GM12878 (cell line): ENCODE measurements around the gene NPSR1. TPM values are rescaled to one million over a fixed set of nuclear protein-coding genes. Genes with fewer than 3 reads are reported as not detected.
"Not testable (repeated sequence)": the region's sequence is repeated elsewhere in the genome, so short reads cannot be mapped to it uniquely, and the experiment has no call there.

Experiments
- ATAC-seq: fragments of 200-7000 bp; cut with Tn5 transposase; 3 replicates; pipeline ENCODE4 v1.9.1; 2020; ENCODE audit warnings: mild to moderate bottlenecking, moderate library complexity
- BruUV-seq: library from RNA; stranded (reverse); fragments of 400-500 nt; replicated peaks from 2 replicates; lab custom pipeline; 2021; lab: Mats Ljungman, UMichigan
- CTCF ChIA-PET: fragments of 300-600 bp; sonication (Branson Sonifier 250); formaldehyde crosslinking; extraction: SDS; loops from one replicate; lab custom pipeline; 2021; ENCODE audit warnings: inconsistent platforms; lab: Yijun Ruan, JAX
- POLR2A ChIA-PET: fragments of 350-600 bp; formaldehyde crosslinking; extraction: SDS; loops from one replicate; lab custom pipeline; 2021; ENCODE audit warnings: inconsistent platforms; lab: Charles Lee
- RAD21 ChIA-PET: fragments of 300-600 bp; sonication (Branson Sonifier 250); formaldehyde crosslinking; loops from one replicate; lab custom pipeline; 2023; ENCODE audit warnings: antibody characterized with exemption; ENCODE audit not compliant: unreplicated experiment; lab: Charles Lee
- SMC1A ChIA-PET: fragments of 300-600 bp; sonication (Branson Sonifier 250); formaldehyde crosslinking; loops from one replicate; lab custom pipeline; 2023; ENCODE audit not compliant: unreplicated experiment, uncharacterized antibody; lab: Charles Lee
- DNase-seq: peaks from one replicate; pipeline ENCODE4 v3.0.0-alpha.2; 2011; ENCODE audit warnings: low read depth, low spot score
- FAIRE-seq: peaks from 3 replicates; lab custom pipeline; 2011; peaks lifted over from hg19 to GRCh38; lab: Jason Lieb, UNC
- H2AFZ ChIP-seq: 2 replicates; pipeline ENCODE4 v1.6.0; 2011; ENCODE audit warnings: low read depth, low read length, control low read depth; ENCODE audit not compliant: control insufficient read depth
- H3K27ac ChIP-seq: 2 replicates; pipeline ENCODE4 v1.5.1; 2011; ENCODE audit warnings: control low read depth; ENCODE audit not compliant: control insufficient read depth, insufficient read depth
- H3K27me3 ChIP-seq, 2 experiments: replicated peaks in 1 of 2; 2 replicates each; pipeline versions ENCODE4 v1.6.0 to v1.6.1; 2011; ENCODE audit warnings: low read length in 1 of 2; ENCODE audit not compliant: control insufficient read depth in 2 of 2, insufficient read depth in 2 of 2
- H3K36me3 ChIP-seq, 2 experiments: 2 replicates each; pipeline ENCODE4 v1.5.1; 2011; ENCODE audit warnings: low read length in 1 of 2; ENCODE audit not compliant: control insufficient read depth in 2 of 2, insufficient read depth in 2 of 2
- H3K4me1 ChIP-seq: 2 replicates; pipeline ENCODE4 v1.6.1; 2011; ENCODE audit warnings: mild to moderate bottlenecking, low read length, moderate library complexity, mixed read lengths; ENCODE audit not compliant: control insufficient read depth, insufficient read depth
- H3K4me2 ChIP-seq: 2 replicates; pipeline ENCODE4 v1.6.0; 2011; ENCODE audit warnings: control low read depth; ENCODE audit not compliant: control insufficient read depth, insufficient read depth
- H3K4me3 ChIP-seq: fragments of 200-600 bp; sonication (generic); 2 replicates; pipeline ENCODE4 v1.5.1; 2016
- H3K79me2 ChIP-seq: 2 replicates; pipeline ENCODE4 v1.6.0; 2011; ENCODE audit warnings: low read length; ENCODE audit not compliant: control insufficient read depth, insufficient read depth
- H3K9ac ChIP-seq: 2 replicates; pipeline ENCODE4 v1.8.0; 2011; ENCODE audit warnings: low read length, control low read depth, mixed read lengths; ENCODE audit not compliant: control insufficient read depth, insufficient read depth
- H3K9me3 ChIP-seq: replicated peaks from 3 replicates; pipeline ENCODE4 v1.5.1; 2011; ENCODE audit warnings: mild to moderate bottlenecking, low read length; ENCODE audit not compliant: control insufficient read depth, insufficient read depth
- H4K20me1 ChIP-seq: 2 replicates; pipeline ENCODE4 v1.6.0; 2011; ENCODE audit not compliant: control insufficient read depth, insufficient read depth
- GABPA ChIP-seq: IDR thresholded peaks from 2 replicates; pipeline ENCODE4 v1.6.1; 2014; ENCODE audit warnings: antibody characterized with exemption, low read depth, mild to moderate bottlenecking, inconsistent platforms
- SMAD1 ChIP-seq: fragments of 450-650 bp; IDR thresholded peaks from 2 replicates; pipeline ENCODE4 v1.6.1; 2018; ENCODE audit warnings: mild to moderate bottlenecking, low read depth; ENCODE audit not compliant: partially characterized antibody
- WGBS: methylation state at CpG from one replicate; pipeline ENCODE4 v1.1.6; 2016; ENCODE audit warnings: low lambda C conversion rate; ENCODE audit not compliant: insufficient replicate concordance, insufficient coverage; ENCODE audit errors: missing lambda C conversion rate; 5-methylcytosine and 5-hydroxymethylcytosine counted together
- in situ Hi-C: fragments of 300-500 bp; cut with MboI; formaldehyde crosslinking; loops from 9 replicates; pipeline ENCODE4 v1.14.3; 2018; ENCODE audit warnings: mixed read lengths
- intact Hi-C: fragments of 100-400 bp; cut with micrococcal nuclease; formaldehyde crosslinking; loops from one replicate; pipeline ENCODE4 v1.14.2; 2022; ENCODE audit not compliant: unreplicated experiment
- polyA plus RNA-seq, 11 experiments: library from polyadenylated mRNA; depleted of rRNA in 4 of 11; unstranded in 6 of 11; stranded (reverse) in 5 of 11; fragments of >200 nt; fragmentation: Nextera tagmentation in 4 of 11; fragmentation: Illumina TruSeq in 1 of 11; extraction: Ambion mirVana in 4 of 11; extraction: Trizol in 1 of 11; gene quantifications; 1 replicate in 1 of 11; 2 replicates in 10 of 11; pipeline versions ENCODE4 v1.2.1 to v1.2.3, GENCODE V29; 2011 to 2016; ENCODE audit warnings: inconsistent platforms in 2 of 11, missing spikeins in 2 of 11, low read depth in 1 of 11
- total RNA-seq, 4 experiments: library from RNA; depleted of rRNA in 3 of 4; stranded (reverse); fragments of >200 nt in 3 of 4; fragmentation: Illumina TruSeq in 1 of 4; extraction: Trizol in 1 of 4; gene quantifications; 2 replicates each; pipeline versions ENCODE4 v1.2.1 to v1.2.3, GENCODE V29; 2013 to 2021
- TF ChIP-seq, protein P1 (sequence below): IDR thresholded peaks from 2 replicates; pipeline ENCODE4 v1.6.1; 2012; ENCODE audit warnings: mild to moderate bottlenecking, low read depth, low read length
- TF ChIP-seq, protein P2 (sequence below): fragments of 450-650 bp; IDR thresholded peaks from 2 replicates; pipeline ENCODE4 v1.6.1; 2017; ENCODE audit warnings: low read depth, mild to moderate bottlenecking, moderate library complexity

The NPSR1 gene
- total and polyA plus RNA-seq, 10 of the 15 experiments (the other 5 are each of a cell fraction or from before 2014, with no cell fraction given) = 0.20 TPM; not detected in 9

DNA sequence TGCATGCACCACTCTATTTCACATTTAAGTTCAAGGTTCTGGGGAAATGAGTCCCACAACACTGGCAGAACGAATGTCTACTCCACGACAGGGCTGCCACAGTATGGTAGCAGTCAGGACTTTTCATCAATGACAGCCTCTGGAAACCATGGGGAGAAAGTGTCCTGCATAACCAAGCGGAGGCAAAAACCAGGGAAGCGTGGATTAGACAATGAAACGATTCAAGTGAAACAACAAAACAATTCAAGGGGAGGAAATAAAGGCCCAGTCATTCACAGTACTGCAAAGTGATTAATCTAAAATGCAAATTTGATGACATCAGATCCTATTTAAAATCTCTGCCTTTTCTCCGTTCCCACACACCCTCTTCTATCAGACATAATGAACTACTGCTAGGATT, 211.0 kb downstream of the NPSR1 start (continued):
- TF ChIP-seq, protein P1, sequence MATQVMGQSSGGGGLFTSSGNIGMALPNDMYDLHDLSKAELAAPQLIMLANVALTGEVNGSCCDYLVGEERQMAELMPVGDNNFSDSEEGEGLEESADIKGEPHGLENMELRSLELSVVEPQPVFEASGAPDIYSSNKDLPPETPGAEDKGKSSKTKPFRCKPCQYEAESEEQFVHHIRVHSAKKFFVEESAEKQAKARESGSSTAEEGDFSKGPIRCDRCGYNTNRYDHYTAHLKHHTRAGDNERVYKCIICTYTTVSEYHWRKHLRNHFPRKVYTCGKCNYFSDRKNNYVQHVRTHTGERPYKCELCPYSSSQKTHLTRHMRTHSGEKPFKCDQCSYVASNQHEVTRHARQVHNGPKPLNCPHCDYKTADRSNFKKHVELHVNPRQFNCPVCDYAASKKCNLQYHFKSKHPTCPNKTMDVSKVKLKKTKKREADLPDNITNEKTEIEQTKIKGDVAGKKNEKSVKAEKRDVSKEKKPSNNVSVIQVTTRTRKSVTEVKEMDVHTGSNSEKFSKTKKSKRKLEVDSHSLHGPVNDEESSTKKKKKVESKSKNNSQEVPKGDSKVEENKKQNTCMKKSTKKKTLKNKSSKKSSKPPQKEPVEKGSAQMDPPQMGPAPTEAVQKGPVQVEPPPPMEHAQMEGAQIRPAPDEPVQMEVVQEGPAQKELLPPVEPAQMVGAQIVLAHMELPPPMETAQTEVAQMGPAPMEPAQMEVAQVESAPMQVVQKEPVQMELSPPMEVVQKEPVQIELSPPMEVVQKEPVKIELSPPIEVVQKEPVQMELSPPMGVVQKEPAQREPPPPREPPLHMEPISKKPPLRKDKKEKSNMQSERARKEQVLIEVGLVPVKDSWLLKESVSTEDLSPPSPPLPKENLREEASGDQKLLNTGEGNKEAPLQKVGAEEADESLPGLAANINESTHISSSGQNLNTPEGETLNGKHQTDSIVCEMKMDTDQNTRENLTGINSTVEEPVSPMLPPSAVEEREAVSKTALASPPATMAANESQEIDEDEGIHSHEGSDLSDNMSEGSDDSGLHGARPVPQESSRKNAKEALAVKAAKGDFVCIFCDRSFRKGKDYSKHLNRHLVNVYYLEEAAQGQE = no peak
- no peak for TF ChIP-seq SMAD1
- TF ChIP-seq, protein P2, sequence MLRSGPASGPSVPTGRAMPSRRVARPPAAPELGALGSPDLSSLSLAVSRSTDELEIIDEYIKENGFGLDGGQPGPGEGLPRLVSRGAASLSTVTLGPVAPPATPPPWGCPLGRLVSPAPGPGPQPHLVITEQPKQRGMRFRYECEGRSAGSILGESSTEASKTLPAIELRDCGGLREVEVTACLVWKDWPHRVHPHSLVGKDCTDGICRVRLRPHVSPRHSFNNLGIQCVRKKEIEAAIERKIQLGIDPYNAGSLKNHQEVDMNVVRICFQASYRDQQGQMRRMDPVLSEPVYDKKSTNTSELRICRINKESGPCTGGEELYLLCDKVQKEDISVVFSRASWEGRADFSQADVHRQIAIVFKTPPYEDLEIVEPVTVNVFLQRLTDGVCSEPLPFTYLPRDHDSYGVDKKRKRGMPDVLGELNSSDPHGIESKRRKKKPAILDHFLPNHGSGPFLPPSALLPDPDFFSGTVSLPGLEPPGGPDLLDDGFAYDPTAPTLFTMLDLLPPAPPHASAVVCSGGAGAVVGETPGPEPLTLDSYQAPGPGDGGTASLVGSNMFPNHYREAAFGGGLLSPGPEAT = no peak
- no peak for TF ChIP-seq GABPA
- TF ChIP-seq, all 136 proteins: peak for 0

DNA sequence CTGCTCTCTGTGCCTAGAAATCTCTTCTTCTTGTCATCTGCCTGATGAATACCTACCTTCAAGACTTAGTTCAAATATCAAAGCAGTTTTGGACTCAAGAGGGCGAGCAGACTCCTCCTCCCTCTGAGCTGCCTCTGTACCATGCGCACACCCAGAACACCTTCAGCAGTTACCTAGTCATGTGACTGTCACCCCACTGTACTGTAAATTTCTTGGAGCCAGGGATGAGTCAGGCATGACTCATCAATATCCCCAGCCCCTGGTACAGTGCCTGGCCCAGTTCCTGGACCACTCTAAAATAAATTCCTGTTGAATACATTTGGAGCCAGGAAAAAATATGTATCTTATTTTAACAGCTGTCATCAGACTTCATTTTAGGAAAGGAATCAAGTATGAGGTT, 212.0 kb downstream of the NPSR1 start:
- H3K4me3 ChIP-seq, H3K27ac ChIP-seq, H3K27me3 ChIP-seq, H3K9ac ChIP-seq, POLR2A ChIA-PET, H3K36me3 ChIP-seq, intact Hi-C loops, in situ Hi-C loops, CTCF ChIA-PET, BruUV-seq, H4K20me1 ChIP-seq, H3K4me1 ChIP-seq, H3K4me2 ChIP-seq, FAIRE-seq, H3K9me3 ChIP-seq, SMC1A ChIA-PET, ATAC-seq, H3K79me2 ChIP-seq, RAD21 ChIA-PET, DNase-seq, H2AFZ ChIP-seq: not testable (repeated sequence)
- 0% methylated on average over 2 of the region's 2 CpGs for WGBS

DNA sequence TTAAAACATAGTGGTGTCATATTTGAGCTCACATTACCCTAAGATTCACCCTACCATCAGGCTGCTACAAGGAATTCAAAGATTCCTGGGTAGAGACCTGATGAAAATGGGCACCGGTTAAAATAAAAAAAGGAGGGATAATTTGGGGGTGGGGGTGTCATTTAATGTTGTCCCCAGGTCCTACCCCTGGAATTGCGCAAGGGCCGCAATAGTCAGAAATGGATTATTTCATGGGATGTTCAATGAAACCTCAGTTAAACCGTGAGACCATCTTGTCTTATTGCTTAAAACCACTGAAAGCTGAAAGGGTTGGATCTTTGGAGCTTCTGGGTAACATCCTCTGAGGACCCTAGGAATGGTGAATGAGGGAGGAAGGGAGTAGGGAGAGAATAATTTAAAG, 216.3 kb downstream of the NPSR1 start:
- DNase-seq, H3K27ac ChIP-seq, in situ Hi-C loops, CTCF ChIA-PET, H3K27me3 ChIP-seq, H3K4me1 ChIP-seq, FAIRE-seq, H3K36me3 ChIP-seq, SMC1A ChIA-PET, H3K4me2 ChIP-seq, H3K9me3 ChIP-seq, H3K79me2 ChIP-seq, RAD21 ChIA-PET, ATAC-seq, BruUV-seq, H2AFZ ChIP-seq, intact Hi-C loops, POLR2A ChIA-PET, H3K4me3 ChIP-seq, H4K20me1 ChIP-seq, H3K9ac ChIP-seq: not testable (repeated sequence)
- 57% methylated on average over 4 of the region's 4 CpGs for WGBS
